GM19452 (cell line): ENCODE measurements around the gene SPDL1.
"Not testable (repeated sequence)": the region's sequence is repeated elsewhere in the genome, so short reads cannot be mapped to it uniquely, and the experiment has no call there.

Source experiments
- ATAC-seq: cut with Tn5 transposase; IDR thresholded peaks from one replicate; pipeline ENCODE4 v1.9.1; 2021; ENCODE audit not compliant: unreplicated experiment

SPDL1 gene

DNA sequence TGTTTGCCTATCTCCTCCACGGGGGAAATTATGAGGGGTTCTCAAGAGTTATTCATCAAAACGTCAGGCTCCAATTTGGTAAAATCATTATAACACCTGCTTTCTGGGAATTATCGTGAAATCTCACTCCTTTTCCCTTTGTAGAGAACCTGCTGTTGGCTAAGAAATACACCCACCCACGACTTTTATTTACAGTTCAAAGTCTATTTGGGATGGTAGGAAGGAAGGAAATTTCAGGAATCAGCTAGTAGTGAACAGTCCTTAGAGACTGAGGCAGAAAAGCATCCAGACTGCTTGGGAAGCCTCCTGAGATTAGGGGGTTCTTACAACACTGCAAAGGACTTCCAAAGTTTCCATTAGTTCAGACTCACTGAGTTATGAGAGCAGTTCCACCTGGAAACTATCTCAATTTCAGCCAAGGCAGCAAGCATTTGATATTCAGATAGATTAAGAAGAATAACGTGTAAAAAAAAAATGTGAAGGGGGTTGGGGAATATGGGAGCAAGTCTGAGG lies 9.4 kb upstream of the SPDL1 start:
- ATAC-seq = no peak

DNA sequence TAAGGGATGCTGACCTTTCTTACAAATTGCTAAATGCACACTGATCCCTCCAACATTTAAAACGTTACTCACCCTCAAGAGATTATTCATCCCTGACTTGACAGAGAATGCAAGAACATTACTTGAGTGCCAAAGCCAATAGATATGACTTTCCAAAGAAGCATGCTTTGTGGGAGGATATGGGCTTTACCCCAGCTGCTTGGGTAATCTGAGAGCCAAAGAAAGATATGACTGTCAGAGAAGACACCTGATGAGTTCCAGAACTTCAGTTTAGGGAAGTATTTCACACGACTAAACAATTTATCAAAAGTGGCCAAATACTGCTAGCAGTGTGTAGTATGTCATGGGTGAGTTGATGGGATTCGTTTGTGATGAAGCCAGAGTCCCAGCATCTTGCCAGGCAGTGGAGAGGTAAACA lies 7.4 kb upstream of the SPDL1 start:
- ATAC-seq = no peak

DNA sequence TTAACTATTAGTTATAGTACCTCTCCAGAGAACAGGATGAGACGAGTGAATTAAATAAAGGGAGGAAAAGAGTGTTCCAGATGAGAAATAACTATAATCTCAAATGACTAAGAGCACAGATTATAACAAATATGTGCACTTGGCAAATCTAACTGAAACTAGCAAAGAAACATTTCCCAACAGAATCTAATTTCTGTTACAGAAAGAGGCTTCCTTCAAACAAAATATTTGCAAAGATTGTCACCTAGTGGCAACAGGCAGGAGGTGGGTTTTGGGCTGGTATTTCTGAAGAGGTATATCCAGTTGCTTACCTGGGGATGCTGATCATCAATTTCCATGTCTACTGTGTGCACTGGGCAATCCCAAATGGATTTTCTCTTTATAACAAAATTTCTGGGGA lies 5.6 kb upstream of the SPDL1 start:
- ATAC-seq = no peak

DNA sequence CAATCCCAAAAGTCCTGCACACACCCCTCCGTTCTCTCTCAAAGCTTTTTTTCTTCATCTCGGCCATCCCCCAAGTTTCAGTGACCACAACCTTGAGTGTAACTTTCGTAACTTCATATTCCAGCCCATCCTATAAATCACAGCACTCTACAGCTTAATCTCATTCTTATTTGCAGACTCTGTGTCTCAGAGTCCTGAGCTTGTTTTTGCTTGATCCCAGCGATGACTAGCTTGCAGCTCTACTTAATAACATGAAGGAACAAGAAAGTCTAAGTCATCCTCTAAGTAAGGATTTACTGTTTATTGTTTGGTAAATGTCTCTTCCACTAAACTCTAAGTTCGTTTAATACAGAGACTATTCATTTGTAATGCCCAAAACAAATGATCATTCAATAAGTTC lies 2.6 kb upstream of the SPDL1 start:
- no peak for ATAC-seq

DNA sequence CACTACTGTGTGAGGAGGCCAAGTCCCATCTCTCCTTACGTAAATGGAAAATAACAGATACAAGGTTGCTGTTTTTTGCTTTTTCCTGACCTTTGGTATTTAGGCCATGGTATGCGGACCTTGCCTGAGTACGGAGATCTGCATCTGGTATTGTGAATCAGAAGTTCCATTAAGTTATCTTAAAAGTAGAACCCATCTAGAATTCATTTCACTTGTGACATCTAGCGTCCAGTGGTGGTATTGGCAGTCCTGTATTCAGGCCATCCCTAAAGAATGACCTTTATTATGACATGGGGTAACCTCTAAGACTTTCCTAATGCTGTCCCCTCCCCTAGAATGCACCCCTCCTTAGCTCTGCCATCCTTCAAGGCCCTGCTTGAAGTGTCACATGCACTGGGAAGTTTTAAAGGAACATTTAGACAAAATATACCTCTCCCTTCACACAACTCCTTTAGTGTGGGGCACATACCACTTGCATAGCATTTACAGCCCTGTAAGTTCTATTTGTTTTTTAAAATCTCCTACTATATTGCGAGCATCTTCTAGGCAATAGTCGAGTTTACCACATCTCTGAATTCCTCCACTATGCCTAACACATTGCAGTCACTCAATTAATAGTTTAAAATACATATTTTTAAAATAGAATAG lies 1.9 kb upstream of the SPDL1 start:
- no peak for ATAC-seq

DNA sequence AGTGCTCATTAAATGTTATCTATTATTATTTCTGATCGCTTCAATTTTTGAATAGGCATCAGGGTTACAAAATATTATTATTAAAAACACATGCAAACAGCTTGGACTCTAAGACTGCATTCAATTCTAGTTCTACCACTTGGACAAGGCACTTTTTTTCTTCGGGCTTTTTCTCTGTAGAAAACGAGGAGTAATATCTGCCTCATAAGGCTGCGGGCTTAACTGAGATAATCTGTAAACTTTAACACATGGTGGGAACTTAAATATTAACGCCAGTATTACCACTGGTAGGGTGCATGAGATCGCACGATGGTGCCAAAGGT lies 511 bp upstream of the SPDL1 start:
- peak; percentile 40 for ATAC-seq

DNA sequence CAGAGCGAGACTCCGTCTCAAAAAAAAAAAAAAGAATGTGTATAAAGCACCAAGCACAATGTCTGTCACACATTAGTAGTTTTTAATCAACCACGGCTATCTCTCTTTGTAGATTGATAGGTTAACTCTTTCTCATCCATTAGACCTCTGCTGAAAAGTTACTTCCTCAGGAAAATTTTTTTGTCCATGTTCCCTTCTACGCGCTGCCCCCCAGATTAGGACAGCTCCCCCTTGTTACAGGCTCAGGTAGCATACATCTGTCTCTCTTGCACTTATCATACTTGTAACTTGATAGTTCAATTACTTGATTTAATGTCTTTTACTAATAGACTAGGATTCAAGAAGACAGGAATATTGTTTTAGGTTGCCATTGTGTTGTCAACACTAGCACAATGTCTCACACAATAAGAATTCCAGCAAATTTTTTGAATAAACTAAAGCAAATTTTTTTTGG lies 1.5 kb downstream of the SPDL1 start:
- ATAC-seq = no peak

DNA sequence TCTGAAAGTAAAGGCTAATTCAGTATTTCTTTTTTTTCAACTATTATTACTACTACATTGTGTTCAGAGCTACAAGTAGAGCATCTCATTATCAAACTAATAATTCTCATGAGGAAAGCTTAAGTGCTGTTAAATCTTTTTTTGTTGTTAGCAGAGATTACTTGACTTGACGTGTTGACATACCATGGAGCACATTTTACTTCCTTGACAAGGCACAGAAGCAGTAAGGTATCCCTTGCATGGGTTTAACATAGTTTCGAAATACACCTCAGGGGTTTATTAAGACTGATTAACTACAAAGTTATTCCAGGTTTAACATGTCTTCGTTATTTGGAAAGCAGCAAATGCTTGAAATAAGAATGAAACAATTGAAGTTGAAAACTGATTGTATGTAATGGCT lies 7.0 kb downstream of the SPDL1 start:
- no peak for ATAC-seq

DNA sequence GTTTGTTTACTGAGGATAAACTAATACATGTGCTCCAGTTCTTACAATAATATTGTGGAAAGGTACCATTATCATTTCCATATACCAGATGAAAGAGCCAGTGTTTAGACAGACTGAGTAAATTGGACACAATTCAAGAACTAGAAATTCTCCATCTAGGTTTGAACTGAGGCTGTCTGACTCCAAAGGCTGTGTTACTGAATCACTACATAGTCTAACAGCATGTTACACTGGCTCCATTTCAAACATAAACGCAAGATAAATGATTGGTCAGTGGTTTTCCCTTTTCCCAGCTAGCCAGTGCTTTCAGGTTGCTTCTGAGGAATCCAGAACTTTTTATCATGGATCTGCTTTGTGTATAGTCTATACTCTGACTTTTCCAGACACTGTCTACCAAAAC lies 8.1 kb downstream of the SPDL1 start:
- no peak for ATAC-seq

DNA sequence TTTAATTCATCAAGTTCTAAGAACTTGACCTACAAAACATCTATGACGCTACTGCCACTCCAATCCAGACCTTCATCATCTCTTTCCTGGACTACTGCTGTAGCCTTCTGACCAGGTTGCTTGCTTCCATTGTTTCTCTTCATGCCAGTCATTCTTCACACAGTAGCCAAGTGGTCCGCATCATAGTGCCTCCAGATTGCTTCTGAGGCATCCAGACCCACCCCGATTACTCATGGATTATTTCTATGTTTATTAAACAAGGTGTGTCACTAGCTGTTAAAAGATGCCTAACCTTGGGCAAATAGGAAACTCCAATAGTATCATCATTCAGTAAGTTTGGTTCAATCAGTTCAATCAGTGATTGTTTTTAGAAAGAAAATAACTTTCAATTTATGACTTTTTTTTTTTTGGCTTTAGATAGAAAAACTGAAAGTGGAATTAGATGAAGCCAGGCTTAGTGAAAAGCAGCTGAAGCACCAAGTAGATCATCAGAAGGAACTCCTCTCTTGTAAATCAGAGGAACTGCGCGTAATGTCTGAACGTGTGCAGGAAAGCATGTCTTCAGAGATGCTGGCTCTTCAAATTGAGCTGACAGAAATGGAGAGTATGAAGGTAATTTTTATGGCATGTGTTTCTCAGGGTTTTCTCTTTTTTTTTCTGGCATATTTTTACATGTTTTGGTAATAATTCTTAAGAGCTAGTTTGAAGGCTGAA lies 9.5 kb downstream of the SPDL1 start:
- no peak for ATAC-seq

DNA sequence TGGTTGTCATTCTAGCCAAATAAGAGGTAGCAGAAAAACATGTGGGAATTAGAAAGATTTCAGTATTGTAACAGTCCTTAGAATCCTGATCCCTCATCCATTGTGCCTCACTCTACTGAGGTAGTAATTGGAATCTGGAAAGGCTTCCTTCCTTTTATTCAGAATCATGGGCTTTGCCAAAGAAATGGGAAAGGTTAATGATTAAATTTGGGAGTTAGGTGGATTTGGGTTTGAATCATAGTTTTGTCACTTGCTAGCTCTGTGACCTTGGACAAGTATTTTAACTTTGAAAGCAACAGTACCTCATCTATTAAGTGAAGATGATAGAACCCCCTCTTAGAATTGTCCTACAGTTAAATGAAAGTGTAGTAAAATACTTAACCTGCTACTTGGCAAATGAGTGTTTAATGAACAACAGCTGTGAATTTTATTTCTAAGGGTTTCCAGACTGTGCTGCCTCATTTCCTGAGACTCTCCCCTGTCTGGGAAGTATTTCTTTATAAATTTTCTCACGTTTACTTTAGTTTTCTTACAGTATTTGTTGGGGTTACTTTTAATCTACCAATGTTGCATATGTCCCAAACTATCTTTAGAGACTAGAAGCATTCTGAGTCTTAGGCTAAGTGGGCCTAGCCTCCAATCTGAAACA lies 11.7 kb downstream of the SPDL1 start:
- no peak for ATAC-seq

DNA sequence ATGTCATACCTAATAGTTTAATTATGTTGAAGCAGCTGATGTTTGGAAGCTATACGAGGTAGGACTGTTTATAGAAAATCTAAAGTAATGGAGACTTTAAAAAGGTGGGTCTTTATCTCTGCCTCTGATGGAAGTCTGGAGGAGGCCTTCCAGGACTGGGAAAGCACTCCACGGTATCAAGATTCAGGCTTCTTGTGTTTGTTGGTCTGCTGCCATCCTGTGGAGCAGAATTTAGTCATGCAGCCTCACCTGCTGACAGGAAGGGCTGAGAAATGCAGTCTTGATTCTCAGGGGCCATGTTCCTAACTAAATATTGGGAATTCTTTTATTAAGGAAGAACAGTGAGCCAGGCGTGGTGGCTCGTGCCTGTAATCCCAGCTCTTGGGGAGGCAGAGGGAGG lies 15.9 kb downstream of the SPDL1 start:
- ATAC-seq = no peak

DNA sequence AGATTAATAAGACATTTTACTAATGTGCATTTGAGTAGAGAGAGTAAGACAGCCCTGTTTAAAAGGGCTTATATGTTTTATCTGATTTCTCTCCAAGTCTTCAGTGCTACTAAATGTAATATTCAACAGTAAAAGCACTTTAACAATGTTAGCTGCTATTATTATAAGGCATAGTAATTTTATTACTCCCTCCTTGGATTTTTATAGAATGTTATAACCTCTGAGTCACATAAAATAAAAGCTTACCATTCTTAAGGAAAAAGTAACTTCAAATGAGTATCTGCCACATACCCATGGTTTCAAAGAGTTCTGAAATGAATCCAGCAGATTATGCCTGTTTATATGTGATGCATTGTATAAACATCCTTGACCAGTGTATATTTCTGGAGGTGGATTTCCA lies 19.0 kb downstream of the SPDL1 start:
- ATAC-seq = no peak

DNA sequence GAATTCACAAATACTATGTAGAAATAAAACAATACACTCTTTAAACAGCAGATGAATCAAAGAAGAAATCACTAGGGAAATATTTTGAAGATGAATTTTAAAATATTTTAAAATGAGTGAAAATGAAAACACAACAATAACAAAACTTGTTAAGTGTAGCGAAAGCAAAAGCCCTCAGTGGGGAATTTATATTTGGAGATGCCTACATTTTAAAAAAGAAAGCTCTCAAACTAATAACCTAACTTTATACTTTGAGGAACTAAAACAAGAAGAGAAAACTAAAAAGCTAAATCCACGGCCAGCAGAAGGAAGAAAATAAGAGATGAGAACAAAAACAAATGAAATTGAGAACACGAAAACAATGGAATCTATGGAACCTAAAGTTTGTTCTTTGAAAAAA lies 22.7 kb downstream of the SPDL1 start:
- no peak for ATAC-seq

DNA sequence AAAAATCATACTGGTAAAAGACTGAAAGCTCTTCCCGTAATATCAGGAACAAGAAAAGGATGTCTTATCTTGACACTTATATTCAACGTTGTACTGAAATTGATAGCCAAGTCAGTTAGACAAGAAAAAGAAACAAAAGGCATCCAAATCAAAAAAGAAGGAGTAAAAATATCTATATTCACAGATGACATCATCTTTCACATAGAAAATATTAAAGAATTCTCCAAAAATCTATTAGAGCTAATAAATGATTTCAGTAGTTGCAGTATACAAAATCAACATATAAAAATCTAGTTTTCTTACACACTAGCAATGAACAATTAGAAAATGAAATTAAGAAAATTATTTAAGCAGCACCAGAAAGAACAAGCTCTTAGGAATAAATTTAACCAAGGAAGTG lies 24.3 kb downstream of the SPDL1 start:
- ATAC-seq = no peak

DNA sequence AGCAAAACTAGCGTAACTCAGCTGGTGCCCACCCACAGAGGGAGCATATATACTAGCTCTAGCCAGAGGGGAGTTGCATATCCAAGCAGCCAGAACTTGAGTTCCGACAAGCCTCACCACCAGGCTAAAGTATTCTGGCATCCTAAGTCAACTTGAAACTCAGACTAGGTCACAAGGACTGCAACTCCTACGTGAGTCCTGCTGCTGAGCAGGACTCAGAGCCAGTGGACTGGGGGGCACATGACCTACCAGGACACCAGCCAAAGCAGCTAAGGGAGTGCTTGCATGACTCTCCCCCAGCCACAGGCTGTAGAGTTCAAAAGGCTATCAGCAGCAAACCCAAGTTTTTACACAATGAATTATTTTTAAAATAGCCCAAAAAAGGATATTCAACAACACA lies 26.1 kb downstream of the SPDL1 start:
- ATAC-seq = no peak

DNA sequence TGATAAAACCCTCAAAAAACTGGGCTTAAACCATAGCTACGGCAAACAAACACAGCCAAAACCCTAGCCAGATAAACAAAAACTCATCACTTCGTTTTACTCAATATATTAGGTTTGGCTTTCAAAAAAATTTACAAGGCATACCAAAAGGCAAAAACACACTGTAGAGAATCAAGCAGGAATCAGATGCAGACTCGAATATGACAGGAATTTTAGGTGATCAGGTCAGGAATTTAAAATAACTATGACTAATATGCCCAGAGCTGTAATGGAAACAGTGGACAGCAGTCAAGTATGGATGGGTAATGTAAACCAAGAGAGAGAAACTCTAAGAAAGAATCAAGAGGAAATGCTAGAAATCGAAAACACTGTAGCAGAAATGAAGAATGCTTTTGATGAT lies 27.0 kb downstream of the SPDL1 start:
- ATAC-seq = no peak

DNA sequence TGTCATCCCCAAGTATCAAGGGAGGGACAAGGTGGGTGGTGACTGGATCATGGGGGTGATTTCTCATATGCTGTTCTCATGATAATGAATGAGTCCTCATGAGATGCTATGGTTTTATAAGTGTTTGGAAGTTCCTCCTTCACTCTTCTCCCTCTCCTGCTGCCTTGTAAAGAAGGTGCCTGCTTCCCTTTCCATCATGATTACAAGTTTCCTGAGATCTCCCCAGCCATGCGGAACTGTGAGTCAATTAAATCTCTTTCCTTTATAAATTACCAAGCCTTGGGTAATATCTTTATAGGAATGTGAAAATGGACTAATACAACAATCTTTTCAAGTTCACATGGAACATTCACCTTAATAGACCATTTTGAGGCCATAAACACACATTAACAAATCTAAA lies 32.0 kb downstream of the SPDL1 start:
- ATAC-seq = no peak

DNA sequence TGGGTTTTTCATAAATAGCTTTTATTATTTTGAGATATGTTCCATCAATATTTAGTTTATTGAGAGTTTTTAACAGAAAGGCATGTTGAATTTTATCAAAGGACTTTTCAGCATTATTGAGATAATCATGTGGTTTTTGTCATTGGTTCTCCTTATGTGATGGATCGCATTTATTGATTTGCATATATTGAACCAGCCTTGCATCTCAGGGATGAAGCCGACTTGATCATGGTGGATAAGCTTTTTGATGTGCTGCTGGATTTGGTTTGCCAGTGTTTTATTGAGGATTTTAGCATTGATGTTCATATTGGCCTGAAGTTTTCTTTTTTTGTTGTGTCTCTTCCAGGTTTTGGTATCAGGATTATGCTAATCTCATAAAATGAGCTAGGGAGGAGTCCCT lies 40.7 kb downstream of the SPDL1 start:
- not testable (repeated sequence) for ATAC-seq

DNA sequence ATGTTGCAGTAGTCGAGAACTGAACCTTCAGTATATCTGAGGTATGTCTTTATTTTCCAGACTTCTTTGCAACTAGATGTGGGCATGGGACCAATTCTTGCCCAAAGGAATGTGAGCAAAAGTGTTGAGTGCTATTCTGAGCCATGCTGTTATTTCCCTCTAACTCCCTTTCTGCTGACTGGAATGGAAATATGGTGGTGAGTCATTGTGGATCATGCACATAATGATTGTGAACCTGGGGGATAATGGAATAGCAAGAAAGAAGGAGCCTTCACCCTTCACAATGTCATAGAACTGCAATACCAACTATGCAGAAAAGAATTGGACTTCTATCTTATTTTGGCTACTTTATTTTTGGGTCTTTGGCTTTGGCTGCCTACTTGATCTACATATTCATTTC lies 43.2 kb downstream of the SPDL1 start:
- ATAC-seq = no peak

DNA sequence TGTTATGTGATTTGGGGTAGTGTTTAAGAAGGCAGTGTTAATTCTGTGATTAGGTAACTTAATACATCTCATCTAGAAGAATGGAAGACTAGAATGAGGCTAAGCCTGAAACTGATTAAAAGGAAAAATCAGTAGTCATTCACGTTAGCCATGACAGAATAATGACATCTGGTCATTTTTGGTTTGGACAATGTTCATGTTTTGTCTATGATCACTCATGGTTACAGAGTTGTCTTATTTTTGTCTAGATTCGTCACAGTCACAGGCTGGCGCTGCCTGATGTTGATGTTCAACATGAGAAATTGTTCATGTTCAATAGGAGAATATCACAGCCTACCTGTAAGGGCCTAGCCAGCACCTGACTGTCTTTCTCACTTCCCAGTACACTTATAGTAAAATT lies 44.0 kb downstream of the SPDL1 start:
- no peak for ATAC-seq

DNA sequence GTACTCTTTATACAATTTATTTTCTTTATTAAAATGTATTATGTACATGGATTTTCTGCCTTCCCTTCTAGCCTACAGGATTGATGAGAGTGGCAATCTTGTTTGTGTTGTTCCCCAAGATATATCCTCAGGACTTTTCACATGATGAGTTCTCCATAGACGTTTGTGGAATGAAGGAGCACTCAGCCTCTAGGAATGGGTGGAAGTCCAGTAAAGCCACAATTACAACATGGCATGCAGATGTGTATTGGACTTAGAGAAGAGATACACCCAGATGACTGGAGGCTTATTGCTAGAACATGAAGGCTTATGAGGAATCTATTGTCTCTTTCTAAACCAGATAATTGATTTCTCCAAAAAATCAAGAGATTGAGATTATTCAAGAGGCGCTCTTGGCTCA lies 45.3 kb downstream of the SPDL1 start:
- no peak for ATAC-seq
